HuH-7.5 (cell line): Measurements from ENCODE around the gene LOC101059915.
"Not testable (repeated sequence)": the region's sequence is repeated elsewhere in the genome, so short reads cannot be mapped to it uniquely, and the experiment has no call there.

ENCODE experiments used
- DNase-seq: peaks from one replicate; pipeline ENCODE4 v3.0.0; 2011; ENCODE audit warnings: low spot score

LOC101059915 gene

GRCh38 chrX:71675636-71676035 lies 8.3 kb downstream of the LOC101059915 start:
- DNase-seq: not testable (repeated sequence)

GRCh38 chrX:71676068-71676795 lies 8.9 kb downstream of the LOC101059915 start:
- not testable (repeated sequence) for DNase-seq

GRCh38 chrX:71677195-71677594 lies 9.8 kb downstream of the LOC101059915 start:
- not testable (repeated sequence) for DNase-seq

- no peak for DNase-seq
Observed at GRCh38 chrX:71679575-71680207, 12.3 kb downstream of the LOC101059915 start.

GRCh38 chrX:71696641-71697465 lies 29.5 kb downstream of the LOC101059915 start:
- not testable (repeated sequence) for DNase-seq

- DNase-seq: not testable (repeated sequence)
Observed at GRCh38 chrX:71697466-71698298, 30.3 kb downstream of the LOC101059915 start.

GRCh38 chrX:71698299-71699022 lies 31.1 kb downstream of the LOC101059915 start:
- DNase-seq: not testable (repeated sequence)

- not testable (repeated sequence) for DNase-seq
Observed at GRCh38 chrX:71699023-71699344, 31.6 kb downstream of the LOC101059915 start.

- not testable (repeated sequence) for DNase-seq
Observed at GRCh38 chrX:71702853-71703252, 35.5 kb downstream of the LOC101059915 start.

- DNase-seq: not testable (repeated sequence)
Observed at GRCh38 chrX:71714064-71714463, 46.7 kb downstream of the LOC101059915 start.

- not testable (repeated sequence) for DNase-seq
Observed at GRCh38 chrX:71715551-71715950, 48.2 kb downstream of the LOC101059915 start.

- DNase-seq: not testable (repeated sequence)
Observed at GRCh38 chrX:71716323-71716722, 49.0 kb downstream of the LOC101059915 start.

GRCh38 chrX:71718185-71718584 lies 50.8 kb downstream of the LOC101059915 start, which contains the start of gene CXorf49:
CXorf49 (minus strand) TSS chrX:71718285; CDS start chrX:71718151, 134 bp downstream.
- DNase-seq: not testable (repeated sequence)

GRCh38 chrX:71719195-71719594 lies 51.8 kb downstream of the LOC101059915 start:
- DNase-seq: not testable (repeated sequence)

- not testable (repeated sequence) for DNase-seq
Observed at GRCh38 chrX:71720289-71720886, 53.0 kb downstream of the LOC101059915 start.
